HL-60 (cell line): ENCODE results near the gene ERGIC1.

Experiments
- GABPA ChIP-seq: IDR thresholded peaks from 2 replicates; pipeline ENCODE4 v1.6.1; 2012; ENCODE audit warnings: low read depth
- POLR2AphosphoS5 ChIP-seq: IDR thresholded peaks from 2 replicates; pipeline ENCODE4 v1.6.1; 2012; ENCODE audit warnings: low read depth
- TF ChIP-seq, protein P1 (sequence below): IDR thresholded peaks from one replicate; pipeline ENCODE4 v1.5.1; 2011; ENCODE audit warnings: low read length, control low read depth, inconsistent platforms; ENCODE audit not compliant: insufficient read depth
- TF ChIP-seq, protein P2 (sequence below): IDR thresholded peaks from 2 replicates; pipeline ENCODE4 v1.6.1; 2012; ENCODE audit warnings: low read depth; ENCODE audit not compliant: insufficient replicate concordance

DNA sequence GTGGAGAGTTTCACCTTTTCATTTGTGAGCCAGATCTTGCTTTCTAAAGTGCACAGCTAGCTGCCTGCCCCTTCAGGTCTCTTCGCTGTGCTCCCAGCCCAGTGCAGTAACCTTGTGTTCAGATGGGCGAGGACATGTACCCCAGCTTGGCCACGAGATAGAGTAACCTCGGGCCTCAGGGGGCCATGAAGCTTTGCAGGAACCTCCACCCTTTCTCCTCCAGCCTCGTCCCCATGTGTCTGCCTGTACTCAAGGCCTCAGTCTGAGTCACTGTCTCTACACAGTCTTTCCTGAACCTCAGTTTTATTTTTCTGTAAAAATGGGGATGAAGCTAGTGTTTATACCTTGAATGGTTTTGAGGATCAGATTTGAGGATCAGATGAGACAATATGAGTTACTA, 37.9 kb downstream of the ERGIC1 start:
- TF ChIP-seq POLR2AphosphoS5 (no peak), GABPA (no peak)
- TF ChIP-seq, protein P1, sequence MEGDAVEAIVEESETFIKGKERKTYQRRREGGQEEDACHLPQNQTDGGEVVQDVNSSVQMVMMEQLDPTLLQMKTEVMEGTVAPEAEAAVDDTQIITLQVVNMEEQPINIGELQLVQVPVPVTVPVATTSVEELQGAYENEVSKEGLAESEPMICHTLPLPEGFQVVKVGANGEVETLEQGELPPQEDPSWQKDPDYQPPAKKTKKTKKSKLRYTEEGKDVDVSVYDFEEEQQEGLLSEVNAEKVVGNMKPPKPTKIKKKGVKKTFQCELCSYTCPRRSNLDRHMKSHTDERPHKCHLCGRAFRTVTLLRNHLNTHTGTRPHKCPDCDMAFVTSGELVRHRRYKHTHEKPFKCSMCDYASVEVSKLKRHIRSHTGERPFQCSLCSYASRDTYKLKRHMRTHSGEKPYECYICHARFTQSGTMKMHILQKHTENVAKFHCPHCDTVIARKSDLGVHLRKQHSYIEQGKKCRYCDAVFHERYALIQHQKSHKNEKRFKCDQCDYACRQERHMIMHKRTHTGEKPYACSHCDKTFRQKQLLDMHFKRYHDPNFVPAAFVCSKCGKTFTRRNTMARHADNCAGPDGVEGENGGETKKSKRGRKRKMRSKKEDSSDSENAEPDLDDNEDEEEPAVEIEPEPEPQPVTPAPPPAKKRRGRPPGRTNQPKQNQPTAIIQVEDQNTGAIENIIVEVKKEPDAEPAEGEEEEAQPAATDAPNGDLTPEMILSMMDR = no peak
- TF ChIP-seq, protein P2, sequence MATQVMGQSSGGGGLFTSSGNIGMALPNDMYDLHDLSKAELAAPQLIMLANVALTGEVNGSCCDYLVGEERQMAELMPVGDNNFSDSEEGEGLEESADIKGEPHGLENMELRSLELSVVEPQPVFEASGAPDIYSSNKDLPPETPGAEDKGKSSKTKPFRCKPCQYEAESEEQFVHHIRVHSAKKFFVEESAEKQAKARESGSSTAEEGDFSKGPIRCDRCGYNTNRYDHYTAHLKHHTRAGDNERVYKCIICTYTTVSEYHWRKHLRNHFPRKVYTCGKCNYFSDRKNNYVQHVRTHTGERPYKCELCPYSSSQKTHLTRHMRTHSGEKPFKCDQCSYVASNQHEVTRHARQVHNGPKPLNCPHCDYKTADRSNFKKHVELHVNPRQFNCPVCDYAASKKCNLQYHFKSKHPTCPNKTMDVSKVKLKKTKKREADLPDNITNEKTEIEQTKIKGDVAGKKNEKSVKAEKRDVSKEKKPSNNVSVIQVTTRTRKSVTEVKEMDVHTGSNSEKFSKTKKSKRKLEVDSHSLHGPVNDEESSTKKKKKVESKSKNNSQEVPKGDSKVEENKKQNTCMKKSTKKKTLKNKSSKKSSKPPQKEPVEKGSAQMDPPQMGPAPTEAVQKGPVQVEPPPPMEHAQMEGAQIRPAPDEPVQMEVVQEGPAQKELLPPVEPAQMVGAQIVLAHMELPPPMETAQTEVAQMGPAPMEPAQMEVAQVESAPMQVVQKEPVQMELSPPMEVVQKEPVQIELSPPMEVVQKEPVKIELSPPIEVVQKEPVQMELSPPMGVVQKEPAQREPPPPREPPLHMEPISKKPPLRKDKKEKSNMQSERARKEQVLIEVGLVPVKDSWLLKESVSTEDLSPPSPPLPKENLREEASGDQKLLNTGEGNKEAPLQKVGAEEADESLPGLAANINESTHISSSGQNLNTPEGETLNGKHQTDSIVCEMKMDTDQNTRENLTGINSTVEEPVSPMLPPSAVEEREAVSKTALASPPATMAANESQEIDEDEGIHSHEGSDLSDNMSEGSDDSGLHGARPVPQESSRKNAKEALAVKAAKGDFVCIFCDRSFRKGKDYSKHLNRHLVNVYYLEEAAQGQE = no peak
